Measurements from ENCODE around the gene NAA80.

NAA80 gene

DNA sequence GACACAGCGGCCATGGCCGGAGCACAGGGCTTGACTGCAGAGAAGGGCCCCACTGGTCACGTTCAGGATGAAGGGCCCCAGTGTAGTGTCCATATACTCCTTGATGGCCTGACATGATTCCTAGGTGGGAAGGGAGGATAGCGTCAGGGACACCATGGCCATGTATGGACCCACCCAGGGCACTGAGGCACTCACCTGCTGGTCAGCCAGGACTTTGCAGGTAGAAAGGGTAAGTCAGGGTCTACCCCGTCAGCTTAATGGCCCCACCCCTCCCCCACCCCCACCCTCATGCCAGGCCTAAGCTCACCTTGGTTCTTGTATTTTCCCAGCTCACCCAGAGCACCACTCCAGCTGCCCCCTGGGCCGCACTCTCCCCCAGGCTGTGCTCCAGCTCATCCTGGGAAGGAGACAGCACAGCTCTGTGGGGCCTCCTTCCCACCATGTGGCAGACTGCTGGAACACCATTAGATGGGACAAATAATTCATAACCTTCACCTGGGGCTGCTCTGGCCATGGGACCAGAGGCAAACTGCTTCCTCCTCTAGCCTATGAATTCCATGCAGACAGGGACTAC lies 1.6 kb upstream of the NAA80 start:
- no peak for DNase-seq (ENCODE audit: low spot score)

GRCh38 chr3:50299929-50300680 lies 900 bp upstream of the NAA80 start:
- TF ChIP-seq, protein P1, sequence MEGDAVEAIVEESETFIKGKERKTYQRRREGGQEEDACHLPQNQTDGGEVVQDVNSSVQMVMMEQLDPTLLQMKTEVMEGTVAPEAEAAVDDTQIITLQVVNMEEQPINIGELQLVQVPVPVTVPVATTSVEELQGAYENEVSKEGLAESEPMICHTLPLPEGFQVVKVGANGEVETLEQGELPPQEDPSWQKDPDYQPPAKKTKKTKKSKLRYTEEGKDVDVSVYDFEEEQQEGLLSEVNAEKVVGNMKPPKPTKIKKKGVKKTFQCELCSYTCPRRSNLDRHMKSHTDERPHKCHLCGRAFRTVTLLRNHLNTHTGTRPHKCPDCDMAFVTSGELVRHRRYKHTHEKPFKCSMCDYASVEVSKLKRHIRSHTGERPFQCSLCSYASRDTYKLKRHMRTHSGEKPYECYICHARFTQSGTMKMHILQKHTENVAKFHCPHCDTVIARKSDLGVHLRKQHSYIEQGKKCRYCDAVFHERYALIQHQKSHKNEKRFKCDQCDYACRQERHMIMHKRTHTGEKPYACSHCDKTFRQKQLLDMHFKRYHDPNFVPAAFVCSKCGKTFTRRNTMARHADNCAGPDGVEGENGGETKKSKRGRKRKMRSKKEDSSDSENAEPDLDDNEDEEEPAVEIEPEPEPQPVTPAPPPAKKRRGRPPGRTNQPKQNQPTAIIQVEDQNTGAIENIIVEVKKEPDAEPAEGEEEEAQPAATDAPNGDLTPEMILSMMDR (IDR thresholded peaks at IDR 0.05; ENCODE audit: borderline replicate concordance, control extremely low read depth, extremely low read depth, insufficient read depth, missing control alignments), result no peak
- DNase-seq (ENCODE audit: low spot score), result no peak
- in situ Hi-C loops (cut with MboI; ENCODE audit: low sequenced_read_pairs, unreplicated experiment), result no loop called here

More for the DNA sequence above, 1.6 kb upstream of the NAA80 start:
- TF ChIP-seq, protein P1 (IDR thresholded peaks at IDR 0.05; ENCODE audit: borderline replicate concordance, control extremely low read depth, extremely low read depth, insufficient read depth, missing control alignments), result no peak
- in situ Hi-C loops (cut with MboI; ENCODE audit: low sequenced_read_pairs, unreplicated experiment), result no loop called here

DNA sequence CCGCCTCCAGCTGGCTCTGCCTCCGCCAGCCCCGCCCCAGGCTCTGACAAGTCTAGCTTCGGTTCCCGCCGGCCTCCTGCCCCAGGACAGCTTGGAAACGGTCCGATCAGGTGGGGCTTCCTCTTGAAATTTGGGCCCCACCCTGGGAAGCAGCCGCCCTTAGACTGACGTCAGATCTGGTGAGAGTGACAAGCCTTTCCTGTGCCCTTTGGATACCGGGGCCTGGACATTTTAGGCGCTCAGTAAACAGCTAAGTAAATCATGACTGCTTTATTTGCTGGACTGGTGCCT lies 378 bp upstream of the NAA80 start:
- TF ChIP-seq, protein P1 (IDR thresholded peaks at IDR 0.05; ENCODE audit: borderline replicate concordance, control extremely low read depth, extremely low read depth, insufficient read depth, missing control alignments), result no peak
- no peak for DNase-seq (ENCODE audit: low spot score)
- in situ Hi-C loops (cut with MboI; ENCODE audit: low sequenced_read_pairs, unreplicated experiment), result no loop called here

GRCh38 chr3:50297896-50298725 lies 1.1 kb downstream of the NAA80 start:
- in situ Hi-C loops (cut with MboI; ENCODE audit: low sequenced_read_pairs, unreplicated experiment), result no loop called here
- TF ChIP-seq, protein P1 (IDR thresholded peaks at IDR 0.05; ENCODE audit: borderline replicate concordance, control extremely low read depth, extremely low read depth, insufficient read depth, missing control alignments), result no peak
- no peak for DNase-seq (ENCODE audit: low spot score)

DNA sequence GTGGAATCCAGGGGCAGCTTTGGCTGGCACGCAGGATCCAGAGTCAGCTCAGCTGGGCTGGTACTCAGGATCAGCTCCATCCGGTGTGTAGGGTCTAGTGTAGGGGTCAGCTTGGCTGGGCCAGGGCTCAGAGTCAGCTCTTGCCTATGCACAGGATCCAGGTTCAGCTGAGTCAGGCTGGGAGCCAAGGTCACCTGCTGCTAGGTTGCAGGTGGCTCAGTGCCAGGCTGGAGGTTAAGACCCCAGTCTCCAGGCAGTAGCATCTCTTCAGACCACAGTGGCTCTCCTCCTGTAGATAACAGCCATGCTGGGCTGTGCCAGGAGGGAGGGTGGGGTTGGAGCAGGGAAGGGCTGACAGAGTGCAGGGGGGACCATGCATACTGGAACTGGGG lies 1.8 kb downstream of the NAA80 start:
- DNase-seq (ENCODE audit: low spot score), result no peak
- TF ChIP-seq, protein P1 (IDR thresholded peaks at IDR 0.05; ENCODE audit: borderline replicate concordance, control extremely low read depth, extremely low read depth, insufficient read depth, missing control alignments), result no peak
- in situ Hi-C loops (cut with MboI; ENCODE audit: low sequenced_read_pairs, unreplicated experiment), result no loop called here

DNA sequence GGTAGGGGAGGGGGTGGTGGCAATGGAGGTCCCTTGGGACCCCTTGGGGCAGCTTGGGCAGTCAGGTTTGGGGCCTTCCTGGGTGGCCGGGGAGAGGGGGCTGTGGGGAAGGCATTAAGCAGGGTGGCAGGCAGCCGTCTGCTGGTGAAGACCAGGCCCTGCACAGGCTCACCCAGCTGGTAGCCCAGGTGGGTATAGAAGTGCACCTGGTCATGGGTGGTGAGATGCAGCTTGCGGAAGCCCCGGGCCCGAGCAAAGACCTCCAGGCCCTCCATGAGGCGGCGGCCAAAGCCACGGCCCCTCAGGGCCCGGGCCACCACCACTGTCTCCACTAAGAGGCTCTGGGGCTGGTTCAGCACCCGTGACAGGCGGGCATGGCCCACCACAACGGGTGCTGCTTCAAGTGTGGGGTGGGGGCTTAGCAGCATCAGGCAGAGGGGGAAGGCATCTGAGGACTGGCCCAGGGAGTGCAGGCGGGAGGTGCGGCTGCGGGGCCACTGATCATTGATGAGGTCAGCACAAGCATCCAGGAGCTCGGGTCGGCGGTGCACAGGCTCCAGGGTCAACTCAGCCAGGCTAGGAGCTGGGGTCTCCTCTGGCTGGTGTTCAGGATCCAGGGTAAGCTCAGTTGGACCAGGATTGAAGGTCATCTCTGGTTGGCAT lies 2.4 kb downstream of the NAA80 start:
- DNase-seq (ENCODE audit: low spot score), result no peak
- TF ChIP-seq, protein P1 (IDR thresholded peaks at IDR 0.05; ENCODE audit: borderline replicate concordance, control extremely low read depth, extremely low read depth, insufficient read depth, missing control alignments), result no peak
- in situ Hi-C loops (cut with MboI; ENCODE audit: low sequenced_read_pairs, unreplicated experiment), result no loop called here

Measured in GM13976 (cell line).